Medulla oblongata (tissue), 1 donor: ENCODE results near the gene TMEM45B.
"Not testable (repeated sequence)": the region's sequence is repeated elsewhere in the genome, so short reads cannot be mapped to it uniquely, and the experiment has no call there.

Experiments used
- DNase-seq: peaks from one replicate; pipeline ENCODE4 v3.0.0-alpha.2; 2015; ENCODE audit errors: extremely low spot score

The TMEM45B gene

DNA sequence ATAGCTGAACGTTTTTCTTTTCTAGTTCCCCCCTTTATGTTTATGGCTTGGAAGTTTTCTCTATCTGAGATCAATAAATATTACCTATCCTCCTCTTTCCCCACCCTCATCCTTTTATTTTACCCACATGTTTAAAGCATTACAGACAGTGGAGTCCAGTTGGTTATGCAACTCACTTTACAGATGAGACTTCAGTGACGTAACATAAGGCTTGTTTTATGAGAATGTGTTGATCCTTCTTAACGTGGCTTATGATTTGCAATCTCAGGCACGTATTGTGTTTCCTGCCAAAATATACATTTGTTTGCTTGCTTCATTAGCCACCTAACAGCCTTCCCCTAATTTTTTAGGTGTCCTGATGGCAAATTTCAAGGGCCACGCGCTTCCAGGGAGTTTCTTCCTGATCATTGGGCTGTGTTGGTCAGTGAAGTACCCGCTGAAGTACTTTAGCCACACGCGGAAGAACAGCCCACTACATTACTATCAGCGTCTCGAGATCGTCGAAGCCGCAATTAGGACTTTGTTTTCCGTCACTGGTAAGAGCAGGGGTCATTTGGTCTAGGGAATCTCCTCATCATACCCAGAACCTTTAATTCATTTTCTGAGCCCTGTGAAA is 36.6 kb downstream of the TMEM45B start:
- DNase-seq, result no peak

DNA sequence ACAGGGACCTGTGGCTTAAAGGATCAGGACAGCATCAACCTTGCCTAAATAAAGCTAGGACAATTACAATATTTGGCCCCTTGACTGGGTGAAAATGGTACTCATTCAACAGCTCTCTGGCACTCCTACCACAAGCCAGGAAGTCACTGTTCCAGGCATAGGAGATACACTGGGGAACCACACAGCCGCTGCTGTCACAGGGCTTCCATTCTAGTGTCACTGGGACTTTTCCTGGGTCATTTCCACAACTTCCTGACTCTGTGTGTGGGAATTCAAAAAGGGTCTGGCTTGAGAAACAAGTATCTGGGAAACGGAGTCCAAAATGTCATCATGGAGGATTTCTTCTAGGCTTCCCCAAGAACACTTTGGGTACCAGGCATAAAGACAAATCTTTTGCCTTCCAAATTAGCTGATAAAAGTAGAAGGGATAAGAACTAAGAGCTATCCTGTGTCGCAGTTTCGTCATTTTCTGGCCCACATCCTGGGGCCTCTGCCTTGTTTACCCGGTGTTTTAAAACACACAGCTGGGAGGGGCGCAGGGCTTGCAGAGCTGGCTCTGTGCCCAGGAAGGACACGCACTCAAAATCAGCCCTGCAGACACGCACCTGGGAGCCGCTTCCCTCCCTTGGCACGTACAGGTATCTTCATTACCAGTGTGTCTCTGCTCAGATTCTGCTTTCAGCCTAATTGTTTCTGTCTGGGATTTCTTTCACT is 38.0 kb downstream of the TMEM45B start:
- DNase-seq, result peak; percentile 3

DNA sequence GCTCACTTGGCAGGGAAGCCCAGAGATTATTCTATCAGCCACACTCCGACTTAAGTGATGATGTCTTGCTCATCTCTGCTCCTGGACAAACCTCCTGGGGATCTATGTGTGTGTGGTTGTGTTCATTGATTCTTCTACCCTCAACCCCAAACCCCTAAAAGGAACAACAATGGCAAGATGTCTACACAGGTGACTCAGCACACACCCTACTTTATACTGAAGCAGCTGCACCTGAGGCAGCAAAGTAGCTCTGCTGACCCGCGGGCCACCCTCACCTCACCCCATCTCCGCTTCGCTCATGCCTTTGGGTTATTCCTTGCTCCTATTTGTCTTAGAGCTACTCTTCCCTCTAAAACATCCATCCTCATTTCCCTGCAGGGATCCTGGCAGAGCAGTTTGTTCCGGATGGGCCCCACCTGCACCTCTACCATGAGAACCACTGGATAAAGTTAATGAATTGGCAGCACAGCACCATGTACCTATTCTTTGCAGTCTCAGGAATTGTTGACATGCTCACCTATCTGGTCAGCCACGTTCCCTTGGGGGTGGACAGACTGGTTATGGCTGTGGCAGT is 38.7 kb downstream of the TMEM45B start:
- no peak for DNase-seq

DNA sequence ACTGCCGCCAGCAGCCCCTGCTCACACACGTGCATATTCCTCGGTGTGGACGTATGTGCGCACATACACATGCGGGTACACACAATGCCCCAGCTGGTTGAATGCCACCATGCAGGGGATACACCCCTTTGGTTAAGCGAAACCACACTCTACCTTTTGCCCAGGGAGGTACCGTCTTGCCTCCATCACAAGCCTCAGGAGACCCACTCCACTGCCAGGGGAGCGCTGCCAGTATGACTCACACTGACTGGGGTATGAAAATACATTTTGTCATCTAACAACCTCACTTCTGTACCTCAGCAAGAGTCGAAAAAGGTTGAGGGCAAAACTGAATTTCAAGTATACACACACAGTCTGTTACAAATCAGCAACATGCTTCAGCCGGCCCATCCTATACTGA is 39.4 kb downstream of the TMEM45B start:
- DNase-seq, result no peak

DNA sequence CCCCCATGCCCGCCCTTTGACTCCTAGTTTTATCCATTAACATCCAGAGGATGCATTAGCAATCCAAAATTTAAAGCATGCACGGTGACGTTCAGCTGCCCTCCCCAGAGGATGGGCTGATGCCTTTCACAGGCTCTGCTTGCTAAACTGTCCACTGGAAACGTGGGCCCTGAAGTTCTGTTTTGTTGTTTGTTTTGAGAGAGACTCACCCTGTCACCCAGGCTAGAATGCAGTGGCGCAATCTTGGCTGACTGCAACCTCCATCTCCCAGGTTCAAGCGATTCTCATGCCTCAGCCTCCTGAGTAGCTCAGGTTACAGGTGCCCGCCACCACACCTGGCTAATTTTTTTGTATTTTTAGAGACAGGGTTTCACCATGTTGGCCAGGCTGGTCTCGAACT is 40.4 kb downstream of the TMEM45B start:
- no peak for DNase-seq

DNA sequence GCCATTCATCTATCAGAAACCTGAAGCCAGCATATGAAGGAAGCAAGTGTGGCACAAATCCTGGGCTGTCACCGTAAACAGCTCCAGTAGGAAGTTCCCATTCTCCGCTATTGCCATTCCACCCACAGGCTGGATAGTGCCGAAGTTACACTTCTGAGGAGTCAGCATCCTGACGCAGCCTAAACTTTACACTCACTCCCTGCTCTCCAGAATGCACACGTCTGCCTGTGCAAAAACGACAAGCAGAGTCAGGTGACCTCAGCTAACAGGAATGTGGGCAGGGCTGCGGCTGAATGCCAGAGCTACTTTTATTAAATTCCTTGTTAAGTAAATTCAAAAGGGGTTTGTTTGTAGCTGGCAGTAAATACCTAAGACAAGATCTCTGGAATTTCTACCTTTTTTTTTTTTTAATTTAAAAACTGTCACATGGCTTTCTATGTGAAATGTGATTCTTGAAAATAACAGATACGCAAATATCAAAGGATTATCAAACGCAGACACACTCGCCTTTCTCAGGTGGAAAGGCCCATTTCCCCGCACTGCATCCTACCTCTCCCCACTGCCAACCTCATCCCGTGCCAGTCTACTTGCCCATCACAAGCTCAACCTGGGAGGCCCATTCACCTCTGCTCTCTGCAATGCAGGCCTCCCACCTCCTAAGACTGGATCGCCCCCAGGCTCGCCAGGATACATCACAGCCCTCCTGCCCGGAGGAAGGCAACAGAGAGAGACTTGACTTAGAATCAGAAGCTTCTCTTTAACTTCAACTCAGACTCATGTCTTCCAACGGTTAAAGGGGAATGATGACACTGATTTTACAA is 46.3 kb downstream of the TMEM45B start:
- DNase-seq, result no peak

DNA sequence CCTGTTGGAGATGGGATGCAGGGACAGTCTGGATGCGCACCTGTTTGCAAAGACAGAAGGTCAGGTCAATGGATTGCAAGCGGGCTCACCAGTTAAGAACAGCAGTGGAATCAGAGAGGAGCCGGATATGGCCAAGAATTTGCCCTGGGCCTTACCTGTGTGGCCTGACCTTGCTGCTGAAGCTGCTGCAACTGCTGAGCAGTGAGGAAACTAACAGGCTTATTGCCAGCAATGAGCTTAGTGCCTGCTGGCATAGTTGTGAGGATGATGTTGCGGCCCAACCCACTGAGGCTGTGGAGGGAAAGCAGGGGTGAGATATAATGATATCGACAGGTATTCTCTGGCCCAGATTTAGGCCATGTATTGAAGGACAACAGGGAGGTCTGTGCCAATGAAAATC is 49.2 kb downstream of the TMEM45B start:
- DNase-seq, result no peak

DNA sequence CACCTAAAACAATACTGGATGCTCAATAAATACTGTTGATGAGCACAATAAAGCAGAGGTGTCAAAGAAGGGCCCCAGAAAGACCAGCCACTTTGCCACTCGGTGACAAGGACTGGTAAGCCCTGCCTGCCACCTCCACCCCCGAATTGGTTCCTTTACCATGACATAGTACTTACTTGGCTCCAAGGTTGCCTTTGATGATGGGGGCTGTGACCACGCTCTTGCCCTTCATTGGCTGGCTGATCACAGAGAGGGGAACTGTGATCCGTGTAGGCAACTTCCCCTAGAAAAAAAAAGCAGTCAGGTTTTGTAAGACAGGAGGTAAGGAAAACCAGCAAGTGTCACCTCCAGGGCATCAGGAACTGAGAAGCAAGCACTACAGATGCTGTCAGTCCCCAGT is 50.1 kb downstream of the TMEM45B start:
- DNase-seq, result no peak

DNA sequence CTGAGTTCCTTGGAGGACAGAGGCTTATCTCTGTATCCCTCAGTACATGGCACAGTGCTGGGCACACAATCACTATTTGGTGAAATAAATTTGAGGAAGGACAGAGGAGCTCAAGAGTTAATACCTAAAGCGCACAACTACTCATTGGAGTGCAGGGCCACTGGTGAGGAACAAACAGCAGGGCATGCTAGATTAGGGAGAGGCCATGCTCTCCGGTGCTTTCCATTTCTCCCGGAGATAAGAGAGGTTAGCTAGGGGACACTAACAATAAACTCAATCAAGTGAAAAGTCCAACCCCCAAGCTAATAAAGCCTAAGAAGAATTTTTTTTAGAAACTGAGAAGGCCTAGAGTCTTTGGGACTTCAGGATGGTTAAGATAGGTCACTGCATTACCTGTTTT is 50.7 kb downstream of the TMEM45B start:
- DNase-seq, result no peak

DNA sequence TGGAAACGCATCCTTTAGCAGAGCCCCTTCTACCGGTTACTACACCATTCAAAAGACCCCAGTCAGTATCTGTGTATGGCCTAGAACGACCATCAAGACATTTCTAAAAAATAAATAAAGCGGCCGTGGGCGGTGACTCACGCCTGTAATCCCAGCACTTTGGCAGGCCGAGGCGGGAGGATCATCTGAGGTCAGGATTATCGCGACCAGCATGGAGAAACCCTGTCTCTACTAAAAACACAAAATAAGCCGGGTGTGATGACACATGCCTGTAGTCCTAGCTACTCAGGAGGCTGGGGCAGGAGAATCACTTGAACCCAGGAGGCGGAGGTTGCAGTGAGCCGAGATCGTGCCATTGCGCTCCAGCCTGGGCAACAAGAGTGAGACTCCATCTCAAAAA is 53.0 kb downstream of the TMEM45B start:
- not testable (repeated sequence) for DNase-seq

DNA sequence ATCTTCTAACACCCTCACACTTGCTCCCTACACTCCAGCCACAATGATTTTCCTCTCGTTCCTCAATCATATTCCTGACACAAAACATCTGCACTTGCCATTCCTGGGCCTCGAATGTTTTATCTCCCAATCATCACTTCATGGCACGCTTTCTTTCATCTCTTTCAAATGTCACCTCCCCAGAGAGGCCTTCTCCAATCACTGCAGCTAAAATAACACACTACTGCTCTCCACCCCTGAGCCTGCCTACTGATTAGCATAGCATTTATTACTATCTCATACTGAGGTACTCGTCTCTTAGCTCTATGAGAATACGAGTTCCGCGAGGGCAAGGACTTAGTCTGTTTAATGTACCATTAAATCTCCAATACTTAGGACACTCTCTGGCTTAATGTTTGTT is 56.3 kb downstream of the TMEM45B start:
- no peak for DNase-seq

DNA sequence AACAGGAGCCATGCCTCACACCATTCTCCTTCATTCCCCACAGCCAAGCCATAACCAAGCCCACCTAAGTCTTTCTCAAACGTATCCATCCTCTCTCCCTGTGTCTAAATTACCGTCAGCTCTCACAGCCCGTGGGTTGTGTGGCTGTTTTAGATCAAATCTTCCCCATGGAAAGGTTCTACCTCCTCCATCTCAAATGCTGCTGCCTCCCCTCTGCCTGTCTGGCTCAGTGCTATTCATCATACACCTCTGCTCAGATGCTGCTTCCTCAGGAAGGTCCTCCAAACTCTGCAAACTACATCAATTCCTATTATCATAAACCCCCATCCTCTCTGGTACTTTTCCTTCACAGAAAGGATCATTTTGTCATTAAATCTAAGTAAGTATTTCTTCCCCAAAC is 64.7 kb downstream of the TMEM45B start:
- no peak for DNase-seq

DNA sequence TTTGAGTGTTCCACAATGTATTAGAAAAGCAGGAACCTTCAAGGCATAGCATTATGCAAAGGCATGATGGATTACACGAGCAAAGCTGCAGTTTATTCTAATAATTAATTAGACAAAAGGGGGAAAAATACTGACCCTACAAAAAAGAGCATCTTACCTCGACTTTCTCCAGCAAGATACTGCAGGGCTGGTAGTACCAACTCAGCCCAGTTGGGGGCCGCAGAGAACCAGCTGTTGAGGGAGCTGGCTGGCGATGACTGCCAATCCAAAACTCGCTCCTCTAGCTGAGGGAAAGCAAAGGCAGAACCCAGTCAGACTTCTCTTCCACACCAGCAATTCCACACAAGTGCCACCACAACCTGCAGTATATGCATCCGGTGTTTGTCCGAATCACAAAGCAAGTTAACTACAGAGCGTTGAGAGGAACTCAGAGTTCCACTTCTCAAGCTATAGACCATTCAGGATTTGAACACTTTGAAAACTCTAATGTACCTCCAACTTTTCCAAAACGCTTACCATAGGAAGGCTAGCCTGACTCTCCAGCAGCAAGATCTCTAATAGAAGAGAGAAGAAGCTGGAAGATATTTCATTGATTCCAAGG is 66.0 kb downstream of the TMEM45B start:
- peak; percentile 5 for DNase-seq

DNA sequence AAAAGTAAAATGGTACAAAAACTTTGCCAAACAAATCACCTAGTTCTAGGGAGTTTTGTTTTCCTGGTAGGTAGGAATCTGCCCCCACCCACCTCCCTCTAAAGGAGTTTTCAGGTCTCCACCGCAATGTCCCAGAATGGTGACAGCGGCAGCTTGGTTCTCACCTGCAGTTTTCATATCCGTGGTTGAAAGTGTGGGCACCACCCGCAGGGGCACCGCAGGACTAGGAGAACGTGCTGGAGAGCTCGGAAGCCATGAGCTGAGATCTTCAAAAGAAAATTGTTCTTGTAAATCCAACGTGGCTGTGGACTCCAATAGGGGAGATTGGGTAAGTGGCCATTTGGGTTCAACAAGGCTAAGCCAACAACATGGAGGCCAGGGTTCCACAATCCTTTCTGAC is 68.9 kb downstream of the TMEM45B start:
- DNase-seq, result no peak

DNA sequence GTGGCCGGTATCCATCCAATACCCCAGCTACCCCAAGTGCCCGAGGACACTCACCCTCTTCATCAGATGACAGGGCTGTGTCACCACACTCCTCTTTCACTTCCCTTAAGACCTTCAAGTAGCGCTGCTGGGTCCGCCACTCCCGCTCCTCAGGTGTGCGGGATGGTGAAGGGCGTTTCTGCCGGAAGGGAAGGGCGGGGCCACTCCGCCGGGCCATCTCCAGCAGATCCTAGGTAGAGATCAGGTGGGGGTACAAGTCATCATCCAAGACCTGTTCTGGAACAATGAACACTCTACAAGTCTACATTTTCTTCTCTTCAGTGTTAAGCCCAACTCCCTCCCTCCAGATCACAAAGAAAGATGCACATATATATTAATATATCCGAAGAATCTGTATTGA is 69.7 kb downstream of the TMEM45B start:
- DNase-seq, result no peak

DNA sequence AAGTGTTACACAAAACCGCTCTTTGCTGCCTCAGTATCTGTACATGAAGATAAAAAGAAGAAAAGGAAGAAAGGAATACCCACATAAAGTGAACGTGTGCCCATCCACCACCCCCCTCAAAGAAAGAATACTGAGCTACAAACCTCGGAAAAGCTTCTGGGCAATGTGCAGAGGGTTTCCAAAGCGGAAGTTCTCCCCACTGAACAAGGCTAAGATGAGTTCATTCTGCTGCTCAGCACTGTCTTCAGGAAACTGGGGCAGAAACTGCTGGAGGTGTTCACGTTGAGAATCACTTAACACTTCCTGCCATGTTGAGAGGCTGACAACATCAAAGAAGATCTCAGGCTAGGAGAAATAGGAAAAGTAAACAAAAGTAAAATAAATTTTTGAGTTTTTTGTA is 72.8 kb downstream of the TMEM45B start:
- DNase-seq, result no peak

DNA sequence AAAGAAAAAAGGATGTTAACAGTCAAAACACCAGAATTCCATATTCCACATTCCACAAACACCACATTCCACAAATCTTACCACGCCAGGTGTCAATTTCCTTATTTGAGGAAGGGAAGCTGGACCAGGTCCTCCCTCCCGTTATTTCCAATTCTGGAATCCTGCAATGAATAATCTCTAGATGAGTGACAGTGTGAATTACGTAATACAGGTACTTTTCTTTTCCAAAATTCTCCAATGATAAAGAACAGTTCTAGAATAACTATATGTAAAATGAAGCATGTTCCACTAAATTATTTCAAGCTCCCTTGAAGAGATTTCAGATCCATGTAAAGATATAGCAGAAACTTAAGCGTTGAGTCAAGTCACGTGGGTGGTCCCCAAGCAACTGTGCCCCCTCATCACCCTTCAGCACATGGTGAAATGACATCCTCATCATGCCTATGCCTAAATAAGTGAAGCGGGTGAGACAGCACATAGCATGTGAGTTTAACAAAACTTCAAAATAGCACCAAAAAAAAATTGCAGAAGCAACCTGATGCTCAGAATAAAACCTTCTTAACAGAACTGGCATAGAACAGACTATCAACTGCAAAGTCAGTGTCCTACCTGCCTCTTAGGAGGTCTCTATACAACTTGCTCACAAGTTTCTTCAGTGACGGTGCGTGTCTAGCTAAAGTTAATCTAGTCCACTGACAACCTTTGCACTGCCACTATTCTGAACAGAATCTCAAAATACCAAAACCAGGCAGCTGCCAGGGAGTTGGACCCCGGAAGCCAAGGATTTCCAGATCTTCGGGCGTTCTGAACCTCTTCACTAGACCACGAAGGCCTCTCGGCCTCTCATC is 78.9 kb downstream of the TMEM45B start:
- DNase-seq, result no peak

DNA sequence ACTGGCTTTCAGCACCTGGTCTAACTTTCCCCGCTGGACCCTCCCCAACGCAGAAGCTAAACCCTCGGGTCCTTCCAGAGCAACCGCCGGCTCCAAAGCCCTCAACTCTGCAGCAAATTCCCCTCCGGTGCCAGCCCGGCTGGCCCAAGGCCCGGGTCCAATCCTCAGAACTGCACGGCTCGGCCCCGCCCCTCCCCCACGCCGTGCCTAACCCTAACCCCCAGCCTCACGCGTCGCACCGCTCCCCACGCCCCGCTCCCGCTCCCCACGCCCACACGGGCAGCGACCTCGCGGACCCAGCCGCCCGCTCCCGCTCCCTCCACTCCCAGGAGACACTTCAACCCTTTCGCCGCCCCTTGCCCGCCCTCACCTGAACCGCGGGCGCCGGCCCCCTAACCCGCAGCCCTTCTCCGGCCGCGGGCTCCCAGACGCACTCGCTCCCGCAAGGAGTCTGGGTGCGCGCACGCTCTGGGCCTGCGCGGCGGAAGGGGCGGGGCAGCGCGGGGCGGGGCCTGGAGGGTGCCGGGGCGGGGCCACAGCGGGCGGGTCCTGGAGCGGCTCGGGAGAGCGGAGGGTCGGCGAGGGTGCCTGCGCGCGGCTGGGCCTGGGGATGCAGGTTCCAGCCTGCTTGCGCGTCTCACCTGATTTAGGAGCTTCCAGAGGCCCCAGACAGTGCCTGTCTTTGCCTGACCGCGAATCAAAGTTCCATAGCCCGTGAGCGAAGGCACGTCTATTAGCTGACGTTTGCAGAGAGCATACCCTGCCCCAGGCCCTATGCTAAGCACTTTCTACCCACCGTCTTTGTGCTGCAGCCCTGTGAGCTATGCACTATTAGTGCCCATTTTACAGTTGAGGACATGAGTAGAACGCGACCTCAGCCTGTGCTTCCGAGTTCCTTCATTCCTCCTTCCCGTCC is 79.7 kb downstream of the TMEM45B start, which contains the start of gene NFRKB:
Gene NFRKB (minus strand): TSS at position 453 of the 916 bp plus-strand sequence. CDS start 2,729 bp downstream, outside the sequence.
- DNase-seq, result peak; percentile 83

DNA sequence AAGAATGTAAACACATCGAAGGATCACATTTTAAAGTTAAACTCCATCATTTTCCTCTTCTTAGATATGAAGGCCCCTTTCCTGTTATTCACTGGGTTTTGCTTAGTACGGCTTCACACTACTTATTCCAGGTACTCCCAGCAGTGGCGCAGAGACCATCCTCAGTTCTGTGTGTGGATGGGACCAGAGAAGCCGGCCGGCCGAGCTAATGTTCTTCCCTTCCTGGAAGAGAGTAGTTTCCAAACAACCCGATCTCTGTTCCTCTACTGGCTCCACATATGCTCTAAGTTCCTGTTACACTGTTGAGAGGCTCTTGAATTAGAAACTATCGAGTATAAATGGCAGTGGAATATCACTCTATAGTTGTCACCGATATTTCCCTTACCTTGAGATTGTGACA is 80.4 kb downstream of the TMEM45B start:
- peak; percentile 22 for DNase-seq

DNA sequence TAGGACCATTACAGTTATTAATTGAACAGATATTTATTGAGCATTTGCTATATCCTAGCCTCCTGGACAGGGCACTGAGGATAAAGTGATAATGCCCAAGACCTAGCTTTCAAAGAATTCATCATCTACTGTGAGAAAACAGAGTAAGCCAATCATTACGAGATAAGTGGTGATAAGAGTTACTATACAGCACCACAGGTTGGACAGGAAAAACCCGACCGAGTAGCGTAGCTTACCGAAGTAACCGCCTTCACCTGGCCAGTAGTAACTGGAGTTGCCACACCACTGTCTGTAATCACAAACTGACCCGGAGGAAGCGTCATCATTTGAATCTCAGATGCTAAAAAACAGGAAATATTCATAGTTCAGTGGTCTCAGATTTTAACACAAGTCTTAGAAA is 89.8 kb downstream of the TMEM45B start:
- DNase-seq, result no peak
